Raji (cell line): ENCODE results near the gene HAS3.

Experiments
- POLR2A ChIP-seq: IDR thresholded peaks from 2 replicates; pipeline ENCODE4 v1.6.1; 2011; ENCODE audit warnings: low read depth, low read length, control low read depth; ENCODE audit not compliant: insufficient read depth

HAS3 gene

DNA sequence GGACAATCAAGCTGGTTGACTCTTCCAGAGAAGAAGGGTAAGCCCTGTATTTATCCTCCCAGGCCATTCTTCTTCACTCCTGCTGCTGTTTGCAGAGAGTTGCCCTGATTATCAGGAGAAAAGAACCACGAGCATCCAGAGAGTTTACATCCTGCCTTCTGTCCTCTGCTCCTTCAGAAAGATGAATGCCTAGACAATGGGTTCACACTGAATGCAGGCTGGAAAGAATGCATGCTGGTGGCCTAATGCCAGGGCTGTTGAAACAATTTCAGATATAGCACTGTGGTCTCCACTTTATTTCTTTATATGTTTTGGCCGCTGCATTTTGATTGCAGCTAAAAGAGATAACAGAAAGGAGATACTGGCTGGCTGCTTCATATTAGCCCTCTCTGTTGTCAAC is 21.2 kb upstream of the HAS3 start:
- TF ChIP-seq POLR2A: no peak

DNA sequence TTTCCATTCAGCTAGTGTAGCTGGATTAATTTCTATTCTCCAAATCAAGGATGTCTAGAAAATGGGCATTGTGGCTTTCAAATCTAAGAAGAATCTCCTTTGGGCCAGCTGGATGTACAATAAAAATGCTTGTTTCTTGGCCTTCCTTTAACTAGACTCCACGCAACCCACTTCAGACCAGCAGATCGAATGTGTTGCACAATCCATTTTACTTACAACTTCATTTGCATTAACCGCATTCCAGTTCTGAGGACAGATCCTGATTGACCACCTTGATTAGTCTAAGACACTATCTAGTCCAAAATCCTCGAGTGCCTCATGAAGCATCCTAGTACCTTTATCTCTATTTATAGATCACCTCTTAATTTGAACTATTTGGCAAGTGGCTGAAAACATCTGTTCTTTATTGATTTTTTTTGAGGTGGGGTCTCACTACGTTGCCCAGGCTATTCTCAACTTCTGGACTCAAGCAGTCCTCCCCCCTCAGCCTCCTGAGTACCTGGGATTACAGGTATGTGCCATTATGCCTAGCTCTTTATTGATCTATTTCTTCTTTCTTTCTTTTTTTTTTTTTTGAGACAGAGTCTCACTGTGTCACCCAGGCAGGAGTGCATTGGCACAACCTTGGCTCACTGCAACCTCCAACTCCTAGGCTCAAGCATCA is 20.3 kb upstream of the HAS3 start:
- TF ChIP-seq POLR2A: no peak

DNA sequence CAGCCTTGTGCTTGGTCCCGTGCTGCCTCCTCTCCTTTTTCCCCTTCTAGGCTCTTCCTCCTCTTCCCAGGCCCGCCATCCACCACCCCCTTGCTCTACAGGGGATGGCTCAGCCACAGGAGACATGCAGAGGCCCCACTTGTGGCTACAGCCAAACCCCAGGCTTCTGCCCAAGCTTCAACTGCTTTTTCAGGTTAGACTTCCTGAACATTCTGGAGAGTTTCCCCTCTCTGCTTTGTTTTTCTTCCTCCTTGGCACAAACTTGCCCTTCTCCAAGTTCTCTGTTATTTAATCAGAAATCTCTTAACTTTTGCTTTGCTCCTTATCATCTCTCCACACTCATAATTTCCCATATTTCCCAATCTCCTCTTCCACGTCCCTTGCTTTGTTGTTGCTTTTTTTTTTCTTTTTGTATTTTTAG is 18.3 kb upstream of the HAS3 start:
- TF ChIP-seq POLR2A: no peak

DNA sequence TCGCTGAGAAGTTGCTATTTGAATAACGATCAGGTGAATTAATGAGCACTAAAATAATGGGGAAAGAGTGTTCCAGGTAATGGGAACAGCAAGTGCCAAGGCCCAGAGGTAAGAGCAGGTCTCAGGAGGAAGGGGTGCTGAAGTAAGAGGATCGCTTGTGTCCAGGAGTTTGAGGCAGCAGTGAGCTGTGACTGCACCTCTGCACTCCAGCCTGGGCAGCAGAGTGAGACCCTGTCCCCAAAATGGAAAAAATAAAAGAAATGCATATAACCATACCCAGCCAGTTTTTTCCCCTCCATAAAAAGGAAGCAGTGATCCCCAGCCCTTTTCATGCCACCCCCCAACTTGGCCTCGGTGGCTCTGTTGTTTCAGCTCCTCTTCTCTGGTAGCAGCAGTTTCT is 16.8 kb upstream of the HAS3 start:
- TF ChIP-seq POLR2A: no peak

DNA sequence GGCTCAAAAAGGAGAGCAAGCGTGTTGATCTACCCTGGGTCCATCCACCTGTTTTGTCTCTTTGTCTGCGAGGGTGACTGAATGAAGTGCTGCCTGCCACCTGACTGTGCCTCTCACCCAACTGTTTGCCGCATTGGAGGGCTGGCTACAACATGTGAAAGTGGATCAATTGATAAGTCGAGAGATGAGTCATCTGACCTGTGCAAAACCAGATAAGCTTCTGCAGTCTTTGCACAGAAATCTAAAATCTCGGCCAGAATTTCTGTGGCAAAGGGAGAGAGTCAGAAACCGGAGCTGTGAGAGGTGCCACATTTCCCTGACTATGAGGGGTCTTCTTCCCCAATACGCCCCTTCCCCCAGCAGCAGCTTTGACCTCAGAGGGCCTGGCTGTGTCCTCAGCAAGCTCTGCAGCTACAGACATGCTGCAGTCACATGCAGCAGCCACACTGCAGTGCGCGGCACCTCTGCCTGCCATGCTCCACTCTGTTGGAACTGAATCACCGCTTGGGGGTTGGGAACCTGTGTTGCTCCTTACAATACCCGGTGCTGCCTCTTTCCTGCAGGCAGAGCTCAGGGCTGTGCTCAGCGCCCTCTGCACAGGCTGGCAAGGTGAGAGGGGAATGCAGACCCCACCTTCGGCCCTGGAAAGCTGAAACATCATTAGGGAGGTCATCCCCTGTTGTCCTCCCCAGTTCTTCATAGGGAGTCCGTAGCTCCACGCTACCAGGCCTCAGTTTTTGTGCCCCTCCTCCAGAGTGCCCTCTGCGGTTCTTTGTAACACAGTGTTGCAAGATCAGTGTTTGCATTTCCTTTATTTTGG is 16.2 kb upstream of the HAS3 start:
- no peak for TF ChIP-seq POLR2A

DNA sequence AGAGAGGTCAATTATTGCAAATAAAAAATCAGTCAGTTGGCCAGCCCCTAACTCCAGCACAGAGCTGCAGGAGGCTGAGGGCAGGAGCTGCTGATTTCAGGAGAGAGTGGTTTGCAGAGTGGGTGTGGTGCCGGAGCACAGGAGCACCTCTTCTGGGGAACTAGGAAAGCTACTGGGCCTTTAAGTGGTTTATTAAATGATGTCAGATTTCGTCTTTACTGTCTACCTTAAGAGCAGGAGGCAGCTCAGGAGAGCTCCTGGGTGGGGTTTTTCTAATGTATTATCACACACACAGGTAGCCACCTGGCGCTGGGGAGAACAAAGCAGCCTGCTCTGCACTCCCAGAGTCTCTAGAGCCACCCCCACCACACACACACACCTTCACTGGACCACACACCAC is 11.5 kb upstream of the HAS3 start:
- TF ChIP-seq POLR2A: no peak

DNA sequence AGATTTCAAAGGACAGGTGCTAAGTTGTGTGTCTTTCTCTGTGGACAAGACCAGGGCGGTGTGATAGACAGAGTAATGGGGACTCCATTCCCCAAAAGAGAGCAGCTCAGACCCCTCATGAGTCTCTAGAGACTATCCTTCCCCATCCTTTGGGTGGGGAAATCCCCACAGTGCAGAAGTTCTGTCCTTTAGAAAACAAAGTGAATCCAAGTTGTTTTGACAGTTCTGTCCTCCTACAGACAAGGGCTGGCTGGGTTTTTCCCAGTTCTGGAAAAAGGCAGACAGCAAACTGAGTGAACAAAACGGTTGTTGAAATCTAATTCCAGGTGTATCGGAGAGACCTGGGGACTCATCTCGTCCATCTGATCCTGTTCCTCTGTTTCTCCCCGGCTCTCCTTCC is 11.0 kb upstream of the HAS3 start:
- no peak for TF ChIP-seq POLR2A

DNA sequence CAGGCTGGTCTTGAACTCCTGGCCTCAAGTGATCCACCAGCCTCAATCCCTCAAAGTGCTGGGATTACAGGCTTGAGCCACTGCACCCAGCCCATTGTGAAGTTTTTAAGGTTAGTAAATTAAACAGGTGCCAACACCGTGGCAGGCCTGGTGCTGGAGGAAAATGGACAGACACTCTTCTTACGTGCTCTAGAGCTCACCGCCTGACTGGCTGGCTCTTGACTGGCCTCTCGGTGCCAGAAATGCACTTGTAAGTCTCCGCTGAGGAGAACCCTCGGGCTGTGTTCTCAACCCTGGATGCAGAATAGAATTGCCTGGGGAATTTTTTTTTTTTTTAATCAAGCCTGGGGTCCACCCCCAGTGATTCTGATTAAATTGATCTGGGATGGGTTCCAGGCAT is 10.3 kb upstream of the HAS3 start:
- no peak for TF ChIP-seq POLR2A

DNA sequence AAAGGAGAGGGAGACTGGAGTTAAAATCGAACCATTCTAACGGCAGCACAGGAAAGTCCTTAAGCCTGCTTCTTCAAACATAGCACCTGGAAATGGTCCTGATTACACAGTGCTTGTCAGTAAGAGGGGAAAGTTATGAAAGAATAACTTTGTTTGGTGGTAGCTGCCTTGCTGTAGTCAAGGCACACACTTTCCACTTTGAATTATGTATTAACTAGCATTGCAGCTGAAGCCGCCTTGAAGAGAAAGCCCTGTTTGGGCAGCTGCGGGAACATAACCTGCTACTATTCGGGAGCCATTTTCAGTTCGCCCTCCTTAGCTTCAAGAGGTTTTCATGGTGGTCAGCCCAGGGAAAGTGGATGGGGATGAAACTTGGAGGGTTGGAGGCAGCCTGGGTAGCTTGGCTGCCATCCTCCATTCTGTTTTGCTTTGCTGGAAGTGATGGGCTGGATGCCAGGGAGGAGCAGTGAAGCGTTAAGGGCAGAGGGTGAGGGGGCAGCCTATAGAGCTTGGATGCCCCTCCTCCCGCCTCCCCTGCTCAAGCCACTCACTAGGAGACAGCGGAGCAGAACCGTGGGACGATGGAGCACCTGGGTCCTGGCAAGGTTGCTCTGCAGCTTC is 5.3 kb upstream of the HAS3 start:
- no peak for TF ChIP-seq POLR2A

DNA sequence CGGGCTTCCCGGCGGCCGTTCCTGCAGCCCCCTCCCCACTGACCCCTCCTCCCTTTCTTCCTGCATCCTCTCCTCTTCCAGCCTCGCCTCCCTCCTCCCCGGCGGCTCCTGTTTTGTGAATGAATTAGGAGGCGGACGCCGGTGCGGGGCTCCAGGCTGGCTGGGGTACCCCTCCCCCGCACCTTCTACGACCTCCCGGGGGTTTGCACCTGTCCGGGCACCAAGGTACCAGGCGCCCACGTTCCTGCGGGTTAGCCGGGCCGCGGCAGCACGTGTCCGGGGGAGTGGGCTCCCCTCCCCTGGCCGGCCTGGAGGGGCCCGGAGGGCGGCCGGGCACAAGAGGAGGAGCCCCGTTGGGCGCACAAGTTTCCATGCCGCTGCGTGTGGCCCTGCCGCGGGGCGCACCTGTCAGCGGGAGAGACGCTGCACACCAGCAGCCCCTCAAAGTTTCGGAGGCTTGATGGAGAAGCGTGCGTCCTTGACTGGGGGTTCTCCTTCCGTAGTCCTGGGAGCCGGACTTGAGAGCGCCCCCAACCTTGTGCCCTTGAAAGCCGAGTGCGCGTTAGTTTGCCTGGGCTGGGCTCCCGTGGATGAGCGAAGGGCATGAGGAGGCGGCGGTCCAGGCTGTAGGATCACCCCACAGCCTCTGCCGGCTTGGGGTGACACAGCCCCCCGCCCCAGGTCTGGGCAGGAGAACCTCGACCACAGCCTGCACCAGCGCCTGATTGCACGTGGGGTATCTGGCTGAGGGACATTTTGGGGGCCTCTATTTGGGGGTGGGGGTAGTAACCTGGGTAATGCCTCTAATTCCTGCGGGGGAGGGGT is 1.2 kb downstream of the HAS3 start:
- no peak for TF ChIP-seq POLR2A

DNA sequence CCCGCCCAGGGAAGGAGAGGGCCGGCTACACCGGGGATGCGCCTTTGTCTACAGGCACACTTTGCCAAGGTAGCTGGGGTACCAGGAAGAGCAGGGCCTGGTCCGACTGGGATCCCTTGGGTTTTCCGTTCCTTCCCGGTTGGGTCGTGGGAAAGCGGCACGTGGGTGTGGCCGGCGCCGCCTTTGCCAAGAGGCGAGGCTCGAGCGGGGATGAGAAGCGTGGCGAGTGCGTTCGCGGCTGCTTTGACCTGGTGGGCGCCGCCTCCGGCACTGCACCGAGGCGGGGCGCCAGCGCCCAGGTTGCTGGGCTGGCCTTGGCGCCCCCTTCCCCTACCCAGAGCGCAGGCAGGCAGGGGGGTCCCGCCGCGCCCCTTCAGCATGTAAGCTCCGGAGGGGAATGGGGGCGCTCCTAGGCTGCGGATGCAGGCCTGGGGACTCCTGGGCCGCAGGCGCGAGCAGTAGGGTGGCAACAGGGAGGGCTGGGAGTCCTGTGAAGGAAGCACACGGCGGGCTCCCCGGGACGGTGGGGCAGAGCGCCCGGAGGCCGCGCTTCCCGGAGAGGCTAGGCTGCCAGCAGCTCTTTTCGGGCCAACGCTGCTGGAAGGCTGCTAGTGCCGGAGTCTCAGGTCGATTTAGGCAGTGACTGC is 2.0 kb downstream of the HAS3 start:
- no peak for TF ChIP-seq POLR2A

DNA sequence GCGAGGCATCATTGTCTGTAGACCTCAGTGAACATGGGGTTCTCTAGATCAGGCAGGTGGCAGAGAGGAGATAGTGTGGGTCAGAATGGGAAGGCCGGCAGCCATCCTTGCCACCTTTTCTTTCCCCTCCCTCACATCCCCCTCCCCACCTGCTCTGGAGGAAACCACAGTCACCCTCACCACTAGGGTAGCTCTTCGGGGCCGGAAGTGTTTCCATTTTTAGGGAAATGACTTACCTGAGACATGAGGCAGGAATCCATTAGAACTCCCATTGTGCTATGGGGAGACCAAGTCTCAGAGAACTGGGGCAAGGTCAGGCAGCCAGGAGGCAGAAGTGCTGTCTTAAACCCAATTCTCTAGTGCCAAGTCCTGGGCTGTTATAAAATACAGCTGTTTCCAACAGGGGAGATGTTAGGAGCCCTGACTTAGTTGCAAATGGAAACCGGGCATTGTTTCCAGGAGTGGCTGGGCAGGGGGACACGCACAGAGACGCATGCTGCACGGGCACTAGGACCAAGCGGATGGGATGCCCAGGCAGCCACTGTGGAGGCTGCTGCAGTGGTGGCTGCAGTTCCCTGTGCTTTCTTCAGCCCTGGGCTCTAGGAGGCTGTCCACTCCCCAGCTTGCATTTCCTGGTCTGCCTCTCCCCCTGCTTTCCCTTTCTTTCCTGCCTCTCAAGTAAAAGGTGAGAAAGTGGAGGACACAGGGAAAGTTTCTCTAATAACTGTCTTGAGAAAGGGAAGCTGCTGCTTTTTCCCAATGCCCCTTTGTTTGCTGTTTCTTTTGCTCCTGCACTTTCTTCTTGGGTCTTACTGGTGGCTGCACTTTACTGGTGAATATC is 2.8 kb downstream of the HAS3 start:
- TF ChIP-seq POLR2A: no peak

DNA sequence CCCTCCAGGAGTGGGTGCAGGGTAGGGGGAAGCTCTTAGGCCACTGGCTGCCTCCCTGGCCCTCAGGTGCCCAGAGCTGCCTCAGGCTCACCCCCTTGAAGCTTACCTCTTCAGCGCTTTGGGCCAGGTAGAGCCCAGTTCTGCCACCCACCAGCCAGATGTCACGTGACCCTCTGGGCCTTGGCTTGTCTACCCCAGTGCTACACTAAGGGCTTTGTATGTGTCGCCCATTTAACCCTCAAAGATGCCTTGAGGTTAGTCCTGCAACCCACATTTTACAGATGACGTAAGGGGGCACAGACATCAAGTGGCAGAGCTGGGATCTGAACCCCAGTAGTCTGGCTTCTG is 3.4 kb downstream of the HAS3 start:
- no peak for TF ChIP-seq POLR2A
